GM18868 (cell line): ENCODE results near the gene ZNF576.
A peak's percentile ranks its signal among the peaks of the same experiment; 100 is the strongest.
"Not testable (repeated sequence)": the region's sequence is repeated elsewhere in the genome, so short reads cannot be mapped to it uniquely, and the experiment has no call there.

Experiments used
- ATAC-seq: cut with Tn5 transposase; IDR thresholded peaks from one replicate; pipeline ENCODE4 v1.9.1; 2021; ENCODE audit warnings: mild to moderate bottlenecking, moderate library complexity; ENCODE audit not compliant: unreplicated experiment

Gene ZNF576

GRCh38 chr19:43574424-43575155 is 21.8 kb upstream of the ZNF576 start:
- ATAC-seq: no peak

GRCh38 chr19:43575156-43575950 is 21.0 kb upstream of the ZNF576 start, which contains the start of the genes PINLYP and XRCC1:
TSS of gene PINLYP (plus strand) at chr19:43575801. CDS start at chr19:43577192, 1,391 bp downstream.
TSS of gene XRCC1 (minus strand) at chr19:43575527. CDS start at chr19:43575458, 69 bp downstream.
- ATAC-seq: peak; percentile 95

GRCh38 chr19:43575955-43576878 is 20.2 kb upstream of the ZNF576 start:
- no peak for ATAC-seq

- ATAC-seq: no peak
These were observed 17.6 kb upstream of the ZNF576 start for GRCh38 chr19:43578787-43579186.

- ATAC-seq: no peak
These were observed 14.9 kb upstream of the ZNF576 start for GRCh38 chr19:43581467-43581866.

GRCh38 chr19:43582495-43582894 is 13.9 kb upstream of the ZNF576 start:
- no peak for ATAC-seq

GRCh38 chr19:43584484-43584883 is 11.9 kb upstream of the ZNF576 start:
- no peak for ATAC-seq

GRCh38 chr19:43586346-43586745 is 10.0 kb upstream of the ZNF576 start:
- no peak for ATAC-seq

- ATAC-seq: not testable (repeated sequence)
These were observed 9.4 kb upstream of the ZNF576 start for GRCh38 chr19:43587029-43587428.

GRCh38 chr19:43589277-43589676 is 7.1 kb upstream of the ZNF576 start:
- ATAC-seq: no peak

- ATAC-seq: no peak
These were observed 6.7 kb upstream of the ZNF576 start for GRCh38 chr19:43589678-43590077.

GRCh38 chr19:43591904-43592772 is 4.3 kb upstream of the ZNF576 start:
- no peak for ATAC-seq

GRCh38 chr19:43592800-43593350 is 3.5 kb upstream of the ZNF576 start:
- ATAC-seq: no peak

GRCh38 chr19:43594081-43594697 is 2.2 kb upstream of the ZNF576 start:
- no peak for ATAC-seq

- ATAC-seq: peak; percentile 37
These were observed 1.4 kb upstream of the ZNF576 start for GRCh38 chr19:43594710-43595604.

GRCh38 chr19:43595605-43595998 is 793 bp upstream of the ZNF576 start:
- ATAC-seq: peak; percentile 4

- no peak for ATAC-seq
These were observed 557 bp downstream of the ZNF576 start for GRCh38 chr19:43596842-43597461.

GRCh38 chr19:43597876-43598275 is 1.5 kb downstream of the ZNF576 start:
- ATAC-seq: no peak
